H1 (cell line): ENCODE data around the gene EHD2. TPM values are rescaled to one million over a fixed set of nuclear protein-coding genes. Genes with fewer than 3 reads are reported as not detected.

ENCODE experiments used
- CHD1 ChIP-seq: IDR thresholded peaks from 2 replicates; pipeline ENCODE4 v1.6.1; 2012; ENCODE audit warnings: low read depth, low read length, improper control_type of control experiment
- E2F6 ChIP-seq: IDR thresholded peaks from 2 replicates; pipeline ENCODE4 v1.6.1; 2012; ENCODE audit warnings: inconsistent platforms
- HDAC6 ChIP-seq: IDR thresholded peaks from one replicate; pipeline ENCODE4 v1.7.1; 2012; ENCODE audit warnings: low read depth, mild to moderate bottlenecking, inconsistent platforms, low read length, moderate library complexity
- NRF1 ChIP-seq: IDR thresholded peaks from 2 replicates; pipeline ENCODE4 v1.6.1; 2011; ENCODE audit warnings: mild to moderate bottlenecking, low read depth, low read length, improper control_type of control experiment
- PHF8 ChIP-seq: fragments of 200-600 bp; sonication (generic); conservative IDR thresholded peaks from 2 replicates; pipeline ENCODE4 v1.7.1; 2012; ENCODE audit warnings: low read depth, mild to moderate bottlenecking, inconsistent platforms, low read length, moderate library complexity
- POLR2A ChIP-seq, 2 experiments: IDR thresholded peaks; 1 replicate in 1 of 2; 2 replicates in 1 of 2; pipeline ENCODE4 v1.6.1; 2011; ENCODE audit warnings: low read depth in 2 of 2, low read length in 2 of 2, mild to moderate bottlenecking in 2 of 2; ENCODE audit errors: control extremely low read depth in 1 of 2
- POU5F1 ChIP-seq: IDR thresholded peaks from 2 replicates; pipeline ENCODE4 v1.6.1; 2011; ENCODE audit warnings: low read depth, mild to moderate bottlenecking, low read length, moderate library complexity
- SIN3A ChIP-seq, 2 experiments: IDR thresholded peaks in 1 of 2; conservative IDR thresholded peaks in 1 of 2; 2 replicates each; pipeline ENCODE4 v1.6.1; 2011 to 2012; ENCODE audit warnings: low read length in 2 of 2, improper control_type of control experiment in 1 of 2, low read depth in 1 of 2, mild to moderate bottlenecking in 1 of 2
- SP1 ChIP-seq: IDR thresholded peaks from 2 replicates; pipeline ENCODE4 v1.6.1; 2011; ENCODE audit warnings: low read depth, low read length
- TBP ChIP-seq: IDR thresholded peaks from 2 replicates; pipeline ENCODE4 v1.6.1; 2011; ENCODE audit warnings: low read depth, low read length, improper control_type of control experiment
- polyA plus RNA-seq, 7 experiments: library from polyadenylated mRNA; depleted of rRNA in 3 of 7; stranded (reverse) in 5 of 7; unstranded in 2 of 7; fragments of >200 nt in 5 of 7; fragments of 200-250 nt in 2 of 7; gene quantifications; 1 replicate in 5 of 7; 2 replicates in 1 of 7; 4 replicates in 1 of 7; pipeline versions ENCODE4 v1.2.1 to v1.2.3, GENCODE V29; 2011 to 2013; ENCODE audit warnings: missing spikeins in 2 of 7, mixed read lengths in 2 of 7
- total RNA-seq: library from RNA; stranded (reverse); fragmentation: NEBNext Ultra II Directional; extraction: Animal tissue kit (Norgen Biotek cat#: 25700); gene quantifications from 2 replicates; pipeline ENCODE4 v1.2.1, GENCODE V29; 2021
- TF ChIP-seq, protein P1 (sequence below): fragments of 300-600 bp; sonication (generic); IDR thresholded peaks from 2 replicates; pipeline ENCODE4 v1.7.1; 2012; ENCODE audit warnings: low read length, moderate library complexity, mild to moderate bottlenecking, inconsistent platforms; ENCODE audit not compliant: insufficient replicate concordance
- TF ChIP-seq, protein P2 (sequence below): IDR thresholded peaks from 2 replicates; pipeline ENCODE4 v1.6.1; 2012; ENCODE audit warnings: inconsistent platforms

Gene EHD2
- total and polyA plus RNA-seq, 2 of the 8 experiments (the other 6 are each of a cell fraction or from before 2014, with no cell fraction given) = 4.5 to 14.3 TPM

DNA sequence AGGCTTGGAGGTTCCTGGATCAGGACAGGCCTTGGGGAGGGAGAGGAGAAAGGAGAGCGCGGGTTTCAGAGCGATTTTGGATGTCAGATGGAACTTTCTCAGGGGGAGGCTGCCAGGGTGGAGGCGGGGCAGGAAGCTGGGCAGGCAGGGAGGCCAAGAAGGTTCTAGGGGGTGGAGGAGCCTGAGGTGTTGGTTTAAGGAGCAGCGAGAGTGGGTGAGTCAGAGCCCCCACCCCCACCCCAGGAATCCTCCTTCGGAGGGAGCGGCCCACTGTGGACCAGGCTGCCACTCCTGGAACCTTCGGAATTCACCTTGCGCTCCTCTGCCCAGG lies 16.2 kb downstream of the EHD2 start (continued):
- TF ChIP-seq, protein P1, sequence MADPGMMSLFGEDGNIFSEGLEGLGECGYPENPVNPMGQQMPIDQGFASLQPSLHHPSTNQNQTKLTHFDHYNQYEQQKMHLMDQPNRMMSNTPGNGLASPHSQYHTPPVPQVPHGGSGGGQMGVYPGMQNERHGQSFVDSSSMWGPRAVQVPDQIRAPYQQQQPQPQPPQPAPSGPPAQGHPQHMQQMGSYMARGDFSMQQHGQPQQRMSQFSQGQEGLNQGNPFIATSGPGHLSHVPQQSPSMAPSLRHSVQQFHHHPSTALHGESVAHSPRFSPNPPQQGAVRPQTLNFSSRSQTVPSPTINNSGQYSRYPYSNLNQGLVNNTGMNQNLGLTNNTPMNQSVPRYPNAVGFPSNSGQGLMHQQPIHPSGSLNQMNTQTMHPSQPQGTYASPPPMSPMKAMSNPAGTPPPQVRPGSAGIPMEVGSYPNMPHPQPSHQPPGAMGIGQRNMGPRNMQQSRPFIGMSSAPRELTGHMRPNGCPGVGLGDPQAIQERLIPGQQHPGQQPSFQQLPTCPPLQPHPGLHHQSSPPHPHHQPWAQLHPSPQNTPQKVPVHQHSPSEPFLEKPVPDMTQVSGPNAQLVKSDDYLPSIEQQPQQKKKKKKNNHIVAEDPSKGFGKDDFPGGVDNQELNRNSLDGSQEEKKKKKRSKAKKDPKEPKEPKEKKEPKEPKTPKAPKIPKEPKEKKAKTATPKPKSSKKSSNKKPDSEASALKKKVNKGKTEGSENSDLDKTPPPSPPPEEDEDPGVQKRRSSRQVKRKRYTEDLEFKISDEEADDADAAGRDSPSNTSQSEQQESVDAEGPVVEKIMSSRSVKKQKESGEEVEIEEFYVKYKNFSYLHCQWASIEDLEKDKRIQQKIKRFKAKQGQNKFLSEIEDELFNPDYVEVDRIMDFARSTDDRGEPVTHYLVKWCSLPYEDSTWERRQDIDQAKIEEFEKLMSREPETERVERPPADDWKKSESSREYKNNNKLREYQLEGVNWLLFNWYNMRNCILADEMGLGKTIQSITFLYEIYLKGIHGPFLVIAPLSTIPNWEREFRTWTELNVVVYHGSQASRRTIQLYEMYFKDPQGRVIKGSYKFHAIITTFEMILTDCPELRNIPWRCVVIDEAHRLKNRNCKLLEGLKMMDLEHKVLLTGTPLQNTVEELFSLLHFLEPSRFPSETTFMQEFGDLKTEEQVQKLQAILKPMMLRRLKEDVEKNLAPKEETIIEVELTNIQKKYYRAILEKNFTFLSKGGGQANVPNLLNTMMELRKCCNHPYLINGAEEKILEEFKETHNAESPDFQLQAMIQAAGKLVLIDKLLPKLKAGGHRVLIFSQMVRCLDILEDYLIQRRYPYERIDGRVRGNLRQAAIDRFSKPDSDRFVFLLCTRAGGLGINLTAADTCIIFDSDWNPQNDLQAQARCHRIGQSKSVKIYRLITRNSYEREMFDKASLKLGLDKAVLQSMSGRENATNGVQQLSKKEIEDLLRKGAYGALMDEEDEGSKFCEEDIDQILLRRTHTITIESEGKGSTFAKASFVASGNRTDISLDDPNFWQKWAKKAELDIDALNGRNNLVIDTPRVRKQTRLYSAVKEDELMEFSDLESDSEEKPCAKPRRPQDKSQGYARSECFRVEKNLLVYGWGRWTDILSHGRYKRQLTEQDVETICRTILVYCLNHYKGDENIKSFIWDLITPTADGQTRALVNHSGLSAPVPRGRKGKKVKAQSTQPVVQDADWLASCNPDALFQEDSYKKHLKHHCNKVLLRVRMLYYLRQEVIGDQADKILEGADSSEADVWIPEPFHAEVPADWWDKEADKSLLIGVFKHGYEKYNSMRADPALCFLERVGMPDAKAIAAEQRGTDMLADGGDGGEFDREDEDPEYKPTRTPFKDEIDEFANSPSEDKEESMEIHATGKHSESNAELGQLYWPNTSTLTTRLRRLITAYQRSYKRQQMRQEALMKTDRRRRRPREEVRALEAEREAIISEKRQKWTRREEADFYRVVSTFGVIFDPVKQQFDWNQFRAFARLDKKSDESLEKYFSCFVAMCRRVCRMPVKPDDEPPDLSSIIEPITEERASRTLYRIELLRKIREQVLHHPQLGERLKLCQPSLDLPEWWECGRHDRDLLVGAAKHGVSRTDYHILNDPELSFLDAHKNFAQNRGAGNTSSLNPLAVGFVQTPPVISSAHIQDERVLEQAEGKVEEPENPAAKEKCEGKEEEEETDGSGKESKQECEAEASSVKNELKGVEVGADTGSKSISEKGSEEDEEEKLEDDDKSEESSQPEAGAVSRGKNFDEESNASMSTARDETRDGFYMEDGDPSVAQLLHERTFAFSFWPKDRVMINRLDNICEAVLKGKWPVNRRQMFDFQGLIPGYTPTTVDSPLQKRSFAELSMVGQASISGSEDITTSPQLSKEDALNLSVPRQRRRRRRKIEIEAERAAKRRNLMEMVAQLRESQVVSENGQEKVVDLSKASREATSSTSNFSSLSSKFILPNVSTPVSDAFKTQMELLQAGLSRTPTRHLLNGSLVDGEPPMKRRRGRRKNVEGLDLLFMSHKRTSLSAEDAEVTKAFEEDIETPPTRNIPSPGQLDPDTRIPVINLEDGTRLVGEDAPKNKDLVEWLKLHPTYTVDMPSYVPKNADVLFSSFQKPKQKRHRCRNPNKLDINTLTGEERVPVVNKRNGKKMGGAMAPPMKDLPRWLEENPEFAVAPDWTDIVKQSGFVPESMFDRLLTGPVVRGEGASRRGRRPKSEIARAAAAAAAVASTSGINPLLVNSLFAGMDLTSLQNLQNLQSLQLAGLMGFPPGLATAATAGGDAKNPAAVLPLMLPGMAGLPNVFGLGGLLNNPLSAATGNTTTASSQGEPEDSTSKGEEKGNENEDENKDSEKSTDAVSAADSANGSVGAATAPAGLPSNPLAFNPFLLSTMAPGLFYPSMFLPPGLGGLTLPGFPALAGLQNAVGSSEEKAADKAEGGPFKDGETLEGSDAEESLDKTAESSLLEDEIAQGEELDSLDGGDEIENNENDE = no peak
- no peak for TF ChIP-seq NRF1
- no peak for TF ChIP-seq SIN3A (conservative IDR thresholded peaks at IDR 0.05 in 1 of 2, IDR thresholded peaks at IDR 0.05 in 1 of 2; ENCODE audit: low read depth in 1 of 2, low read length in 2 of 2)
- TF ChIP-seq SP1 = no peak
- no peak for TF ChIP-seq CHD1
- no peak for TF ChIP-seq POU5F1
- no peak for TF ChIP-seq HDAC6
- TF ChIP-seq, protein P2, sequence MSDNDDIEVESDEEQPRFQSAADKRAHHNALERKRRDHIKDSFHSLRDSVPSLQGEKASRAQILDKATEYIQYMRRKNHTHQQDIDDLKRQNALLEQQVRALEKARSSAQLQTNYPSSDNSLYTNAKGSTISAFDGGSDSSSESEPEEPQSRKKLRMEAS = no peak
- no peak for TF ChIP-seq TBP
- TF ChIP-seq PHF8 = no peak
- TF ChIP-seq E2F6 = no peak
- 0 out of 3 replicates have a peak, but pooled peaks of 1 of the 2 experiments have one; percentile 16 for TF ChIP-seq POLR2A (IDR thresholded peaks at IDR 0.05; ENCODE audit: control extremely low read depth in 1 of 2, low read depth in 2 of 2, low read length in 2 of 2)
